Ramos (cell line): ENCODE measurements around the gene UNC5C.
"Not testable (repeated sequence)": the region's sequence is repeated elsewhere in the genome, so short reads cannot be mapped to it uniquely, and the experiment has no call there.

Experiments used
- in situ Hi-C: fragments of 300-500 bp; cut with MboI; formaldehyde crosslinking; loops from one replicate; pipeline ENCODE4 v1.14.3; 2022; ENCODE audit warnings: low sequenced_read_pairs; ENCODE audit not compliant: unreplicated experiment

The UNC5C gene

GRCh38 chr4:95197353-95197752, 351.4 kb downstream of the UNC5C start:
- in situ Hi-C loops = no loop called here

- in situ Hi-C loops = no loop called here
Measured at GRCh38 chr4:95193391-95194224, 355.2 kb downstream of the UNC5C start.

- in situ Hi-C loops = no loop called here
Measured at GRCh38 chr4:95191537-95191936, 357.2 kb downstream of the UNC5C start.

- in situ Hi-C loops = no loop called here
Measured at GRCh38 chr4:95190751-95191436, 357.9 kb downstream of the UNC5C start.

- in situ Hi-C loops = no loop called here
Measured at GRCh38 chr4:95188701-95189370, 359.9 kb downstream of the UNC5C start.

GRCh38 chr4:95186666-95187065, 362.1 kb downstream of the UNC5C start:
- in situ Hi-C loops = no loop called here

GRCh38 chr4:95183656-95184408, 364.9 kb downstream of the UNC5C start:
- in situ Hi-C loops = no loop called here

- in situ Hi-C loops = no loop called here
Measured at GRCh38 chr4:95181996-95182306, 366.8 kb downstream of the UNC5C start.

GRCh38 chr4:95181243-95181995, 367.4 kb downstream of the UNC5C start:
- in situ Hi-C loops = no loop called here

GRCh38 chr4:95180531-95181242, 368.1 kb downstream of the UNC5C start:
- in situ Hi-C loops = no loop called here

- in situ Hi-C loops = no loop called here
Measured at GRCh38 chr4:95178938-95179337, 369.8 kb downstream of the UNC5C start.

GRCh38 chr4:95171377-95171776, 377.4 kb downstream of the UNC5C start:
- in situ Hi-C loops = not testable (repeated sequence)

GRCh38 chr4:95170176-95170575, 378.6 kb downstream of the UNC5C start:
- in situ Hi-C loops = no loop called here

- in situ Hi-C loops = no loop called here
Measured at GRCh38 chr4:95167805-95168204, 381.0 kb downstream of the UNC5C start.

GRCh38 chr4:95165926-95166524, 382.7 kb downstream of the UNC5C start:
- in situ Hi-C loops = no loop called here

- in situ Hi-C loops = no loop called here
Measured at GRCh38 chr4:95162867-95163266, 385.9 kb downstream of the UNC5C start.

GRCh38 chr4:95161781-95162469, 386.8 kb downstream of the UNC5C start:
- in situ Hi-C loops = no loop called here

GRCh38 chr4:95159384-95159783, 389.4 kb downstream of the UNC5C start:
- in situ Hi-C loops = no loop called here
